HepG2 (cell line): ENCODE measurements around the gene CD209. TPM values are rescaled to one million over a fixed set of nuclear protein-coding genes. Genes with fewer than 3 reads are reported as not detected.
A peak's percentile ranks its signal among the peaks of the same experiment; 100 is the strongest.

ENCODE experiments used
- ATAC-seq: fragments of 200-7000 bp; cut with Tn5 transposase; 3 replicates; pipeline ENCODE4 v1.9.1; 2020; ENCODE audit warnings: mild to moderate bottlenecking, moderate library complexity
- BruUV-seq: library from RNA; stranded (reverse); fragments of 400-500 nt; replicated peaks from 2 replicates; lab custom pipeline; 2021; lab: Mats Ljungman, UMichigan
- CTCF ChIA-PET: fragments of 300-600 bp; formaldehyde crosslinking; extraction: SDS; loops from one replicate; lab custom pipeline; 2021; ENCODE audit warnings: low total read pairs, inconsistent platforms, low intra/inter-chr PET ratio; lab: Yijun Ruan, JAX
- POLR2A ChIA-PET: fragments of 350-600 bp; sonication (Branson Sonifier 250); formaldehyde crosslinking; loops from one replicate; lab custom pipeline; 2020; ENCODE audit warnings: antibody characterized with exemption, inconsistent platforms; lab: Yijun Ruan, JAX
- DNase-seq: peaks from one replicate; pipeline ENCODE4 v3.0.0-alpha.2; 2015; ENCODE audit warnings: low spot score
- FAIRE-seq: peaks from 3 replicates; lab custom pipeline; 2011; peaks lifted over from hg19 to GRCh38; lab: Jason Lieb, UNC
- H2AFZ ChIP-seq: one replicate; pipeline ENCODE4 v1.6.1; 2011; ENCODE audit warnings: low read length, inconsistent platforms
- H3K27ac ChIP-seq: fragments of 300-600 bp; 3 replicates; pipeline ENCODE4 v1.8.0; 2011; ENCODE audit warnings: mixed run types, mild to moderate bottlenecking, mixed read lengths, low read length, inconsistent platforms; ENCODE audit not compliant: insufficient read depth; ENCODE audit errors: extremely low read length
- H3K27me3 ChIP-seq, 2 experiments: fragments of 200-600 bp in 1 of 2; 2 replicates in 1 of 2; 3 replicates in 1 of 2; pipeline versions ENCODE4 v1.6.0 to v1.8.0; 2011; ENCODE audit warnings: low read length in 2 of 2, mild to moderate bottlenecking in 2 of 2, moderate library complexity in 2 of 2, inconsistent platforms in 1 of 2; ENCODE audit not compliant: insufficient read depth in 2 of 2, control insufficient read depth in 1 of 2
- H3K36me3 ChIP-seq, 2 experiments: fragments of 200-600 bp in 1 of 2; replicated peaks in 1 of 2; 2 replicates in 1 of 2; 3 replicates in 1 of 2; pipeline versions ENCODE4 v1.5.1 to v1.8.0; 2011; ENCODE audit warnings: low read length in 2 of 2, inconsistent platforms in 1 of 2; ENCODE audit not compliant: insufficient read depth in 2 of 2, control insufficient read depth in 1 of 2
- H3K4me1 ChIP-seq: 2 replicates; pipeline ENCODE4 v1.5.1; 2012; ENCODE audit warnings: low read length, inconsistent platforms; ENCODE audit not compliant: insufficient read depth
- H3K4me2 ChIP-seq: 2 replicates; pipeline ENCODE4 v1.6.0; 2011; ENCODE audit warnings: low read depth, low read length, inconsistent platforms
- H3K4me3 ChIP-seq, 3 experiments: fragments of 200-600 bp in 1 of 3; sonication (generic), shearing (Covaris generic) in 1 of 3; replicated peaks in 1 of 3; 2 replicates each; pipeline ENCODE4 v1.5.1; 2011 to 2016; ENCODE audit warnings: low read length in 3 of 3, inconsistent platforms in 2 of 3, low read depth in 2 of 3, mild to moderate bottlenecking in 2 of 3, control low read depth in 1 of 3, mixed read lengths in 1 of 3; ENCODE audit not compliant: insufficient read depth in 1 of 3
- H3K79me2 ChIP-seq: one replicate; pipeline ENCODE4 v1.6.1; 2011; ENCODE audit warnings: low read length, inconsistent platforms; ENCODE audit not compliant: insufficient read depth
- H3K9ac ChIP-seq: 2 replicates; pipeline ENCODE4 v1.6.0; 2011; ENCODE audit warnings: mild to moderate bottlenecking, low read depth, low read length, inconsistent platforms; ENCODE audit not compliant: insufficient read depth
- H3K9me3 ChIP-seq: 2 replicates; pipeline ENCODE4 v1.5.1; 2012; ENCODE audit warnings: mild to moderate bottlenecking, low read length
- H4K20me1 ChIP-seq: 2 replicates; pipeline ENCODE4 v1.6.0; 2011; ENCODE audit warnings: inconsistent platforms, mild to moderate bottlenecking, low read length, moderate library complexity; ENCODE audit not compliant: insufficient read depth
- DPF2 ChIP-seq: sonication (generic); formaldehyde crosslinking; IDR thresholded peaks from 2 replicates; pipeline ENCODE4 v1.4.0; 2020; ENCODE audit warnings: mild to moderate bottlenecking, low read depth, missing genetic modification reagents, borderline replicate concordance
- SP4 ChIP-seq: sonication (generic); formaldehyde crosslinking; IDR thresholded peaks from 2 replicates; pipeline ENCODE4 v1.8.1; 2023; ENCODE audit warnings: mild to moderate bottlenecking, missing genetic modification reagents
- ZNF160 ChIP-seq: sonication (generic); formaldehyde crosslinking; IDR thresholded peaks from 2 replicates; pipeline ENCODE4 v1.8.0; 2022; ENCODE audit warnings: mild to moderate bottlenecking, inconsistent platforms, missing genetic modification reagents
- ZNF609 ChIP-seq: sonication (generic); formaldehyde crosslinking; IDR thresholded peaks from 2 replicates; pipeline ENCODE4 v1.4.0; 2020; ENCODE audit warnings: mild to moderate bottlenecking, missing genetic modification reagents, borderline replicate concordance
- WGBS: methylation state at CpG from one replicate; pipeline ENCODE4 v1.1.6; 2017; ENCODE audit warnings: low lambda C conversion rate; 5-methylcytosine and 5-hydroxymethylcytosine counted together
- in situ Hi-C: cut with HindIII; loops from 2 replicates; pipeline ENCODE4 v1.10.0; 2017; ENCODE audit warnings: low pct_unique_long_range_greater_than_20kb; ENCODE audit not compliant: extremely low pct_ligation_motif_present
- intact Hi-C: fragments of 100-400 bp; cut with micrococcal nuclease; formaldehyde crosslinking; loops from one replicate; pipeline ENCODE4 v1.10.0; 2022; ENCODE audit not compliant: unreplicated experiment
- polyA plus RNA-seq, 8 experiments: library from polyadenylated mRNA; depleted of rRNA in 3 of 8; stranded (reverse) in 7 of 8; unstranded in 1 of 8; fragments of >200 nt; fragmentation: Illumina TruSeq in 4 of 8; extraction: Trizol in 4 of 8; gene quantifications; 2 replicates each; pipeline versions ENCODE4 v1.2.1 to v1.2.3, GENCODE V29; 2011 to 2016; ENCODE audit warnings: low read depth in 4 of 8, missing spikeins in 1 of 8, mixed read lengths in 1 of 8; ENCODE audit not compliant: insufficient read depth in 1 of 8
- total RNA-seq, 5 experiments: library from RNA; depleted of rRNA; stranded (reverse); fragments of >200 nt; fragmentation: Illumina TruSeq; extraction: Trizol; gene quantifications; 2 replicates each; pipeline ENCODE4 v1.2.3, GENCODE V29; 2016; ENCODE audit warnings: low read depth in 1 of 5

CD209 gene
- total and polyA plus RNA-seq, 2 of the 13 experiments (the other 11 are each of a cell fraction or from before 2014, with no cell fraction given): not detected

GRCh38 chr19:7759156-7759555, 11.8 kb upstream of the CD209 start:
- Histone ChIP-seq H3K4me2 (no peak overlapping the region), H4K20me1 (no peaks in the 10 kb centered on the region), H3K79me2 (no peaks in the 10 kb centered on the region)
- TF ChIP-seq ZNF160 (CRISPR knock-in tag) (peak; percentile 58; the same call in 1 of the 2 replicates), SP4 (CRISPR knock-in tag) (no peak), ZNF609 (CRISPR knock-in tag) (no peak), DPF2 (CRISPR knock-in tag) (no peak)
- TF ChIP-seq, all 625 proteins: peak for 1
- ChIA-PET POLR2A (no interaction called here), CTCF (no interaction called here)
- Histone ChIP-seq H3K4me3 (no peak overlapping the region), H3K27ac (no peak overlapping the region), H3K27me3 (peaks cover 0 to 2% of the 10 kb centered on the region in 2 experiments; a peak in 1 of 5 replicates), H3K9me3 (peaks cover 44% of the 10 kb centered on the region), H3K36me3 (no peaks in the 10 kb centered on the region), H2AFZ (no peak overlapping the region), H3K4me1 (no peaks in the 10 kb centered on the region), H3K9ac (no peak overlapping the region)
- WGBS: 22% methylated on average over 1 of the region's 1 CpG
- FAIRE-seq (no peak), ATAC-seq (no peak), DNase-seq (no peak)
- BruUV-seq: no TSS peak
- intact Hi-C loops (no loop called here), in situ Hi-C loops (no loop called here)
